HepG2 (cell line): ENCODE measurements around the gene THADA. TPM values are rescaled to one million over a fixed set of nuclear protein-coding genes. Genes with fewer than 3 reads are reported as not detected.
A peak's percentile ranks its signal among the peaks of the same experiment; 100 is the strongest.

ENCODE experiments used
- ASH2L ChIP-seq: fragments of 300-600, 200-600 bp; sonication (generic); IDR thresholded peaks from 2 replicates; pipeline ENCODE4 v1.7.0; 2017; ENCODE audit warnings: low read depth, mild to moderate bottlenecking, moderate library complexity, mixed read lengths, low read length; ENCODE audit not compliant: insufficient read length
- CEBPZ ChIP-seq: IDR thresholded peaks from 2 replicates; pipeline ENCODE4 v1.6.1; 2012; ENCODE audit warnings: low read length, improper control_type of control experiment
- GPN1 ChIP-seq: sonication (generic); formaldehyde crosslinking; IDR thresholded peaks from 2 replicates; pipeline ENCODE4 v1.5.1; 2020; ENCODE audit warnings: missing genetic modification reagents, borderline replicate concordance
- JDP2 ChIP-seq: sonication (generic); formaldehyde crosslinking; IDR thresholded peaks from 2 replicates; pipeline ENCODE4 v1.8.1; 2022; ENCODE audit warnings: missing genetic modification reagents, borderline replicate concordance
- LRRFIP1 ChIP-seq: sonication (generic); formaldehyde crosslinking; conservative IDR thresholded peaks from 2 replicates; pipeline ENCODE4 v1.4.0; 2020; ENCODE audit warnings: missing genetic modification reagents
- NFKB2 ChIP-seq: sonication (generic); formaldehyde crosslinking; IDR thresholded peaks from 2 replicates; pipeline ENCODE4 v1.4.0; 2020; ENCODE audit warnings: missing genetic modification reagents, borderline replicate concordance
- NR2F6 ChIP-seq, 2 experiments: IDR thresholded peaks; 2 replicates each; pipeline ENCODE4 v1.6.1; 2016; ENCODE audit warnings: antibody characterized with exemption in 1 of 2, mild to moderate bottlenecking in 1 of 2
- PATZ1 ChIP-seq: sonication (generic); formaldehyde crosslinking; IDR thresholded peaks from 2 replicates; pipeline ENCODE4 v1.4.0; 2020; ENCODE audit warnings: missing genetic modification reagents
- PCBP1 ChIP-seq: fragments of 200-400 bp; formaldehyde crosslinking; IDR thresholded peaks from 2 replicates; pipeline ENCODE4 v1.6.1; 2017; ENCODE audit warnings: mild to moderate bottlenecking, low read depth, low read length, borderline replicate concordance
- PREB ChIP-seq: sonication (generic); formaldehyde crosslinking; IDR thresholded peaks from 2 replicates; pipeline ENCODE4 v1.4.0; 2020; ENCODE audit warnings: missing genetic modification reagents
- RBFOX2 ChIP-seq: fragments of 200-400 bp; formaldehyde crosslinking; IDR thresholded peaks from 2 replicates; pipeline ENCODE4 v1.6.1; 2017; ENCODE audit warnings: low read depth, mild to moderate bottlenecking, low read length
- RFXANK ChIP-seq: IDR thresholded peaks from 2 replicates; pipeline ENCODE4 v1.6.1; 2016
- TP53 ChIP-seq: sonication (generic); formaldehyde crosslinking; conservative IDR thresholded peaks from 2 replicates; pipeline ENCODE4 v1.4.0; 2020; ENCODE audit warnings: missing genetic modification reagents
- ZFP36L2 ChIP-seq: sonication (generic); formaldehyde crosslinking; IDR thresholded peaks from 2 replicates; pipeline ENCODE4 v1.4.0; 2020; ENCODE audit warnings: missing genetic modification reagents
- ZKSCAN5 ChIP-seq: sonication (generic); formaldehyde crosslinking; IDR thresholded peaks from 2 replicates; pipeline ENCODE4 v1.5.1; 2020; ENCODE audit warnings: mild to moderate bottlenecking, missing genetic modification reagents
- ZNF205 ChIP-seq: IDR thresholded peaks from 2 replicates; pipeline ENCODE4 v1.6.1; 2018; ENCODE audit warnings: missing biosample characterization, missing genetic modification reagents
- ZNF224 ChIP-seq: sonication (generic); formaldehyde crosslinking; IDR thresholded peaks from 2 replicates; pipeline ENCODE4 v1.5.0; 2020; ENCODE audit warnings: mild to moderate bottlenecking, missing genetic modification reagents
- ZNF430 ChIP-seq: sonication (generic); formaldehyde crosslinking; IDR thresholded peaks from 2 replicates; pipeline ENCODE4 v1.9.0; 2021; ENCODE audit warnings: mild to moderate bottlenecking, missing genetic modification reagents
- ZSCAN20 ChIP-seq: sonication (generic); formaldehyde crosslinking; IDR thresholded peaks from 2 replicates; pipeline ENCODE4 v1.4.0; 2020; ENCODE audit warnings: missing genetic modification reagents, mild to moderate bottlenecking, borderline replicate concordance
- polyA plus RNA-seq, 8 experiments: library from polyadenylated mRNA; depleted of rRNA in 3 of 8; stranded (reverse) in 7 of 8; unstranded in 1 of 8; fragments of >200 nt; fragmentation: Illumina TruSeq in 4 of 8; extraction: Trizol in 4 of 8; gene quantifications; 2 replicates each; pipeline versions ENCODE4 v1.2.1 to v1.2.3, GENCODE V29; 2011 to 2016; ENCODE audit warnings: low read depth in 4 of 8, missing spikeins in 1 of 8, mixed read lengths in 1 of 8; ENCODE audit not compliant: insufficient read depth in 1 of 8
- total RNA-seq, 5 experiments: library from RNA; depleted of rRNA; stranded (reverse); fragments of >200 nt; fragmentation: Illumina TruSeq; extraction: Trizol; gene quantifications; 2 replicates each; pipeline ENCODE4 v1.2.3, GENCODE V29; 2016; ENCODE audit warnings: low read depth in 1 of 5

The THADA gene
- total and polyA plus RNA-seq, 2 of the 13 experiments (the other 11 are each of a cell fraction or from before 2014, with no cell fraction given), result 12.7 to 21.7 TPM

GRCh38 chr2:43595603-43596412, at the start of gene THADA (continued):
- TF ChIP-seq LRRFIP1 (CRISPR knock-in tag) (no peak), RFXANK (CRISPR knock-in tag) (peak; percentile 96), NFKB2 (CRISPR knock-in tag) (peak; percentile 83; the same call in 1 of the 2 replicates), ZNF430 (CRISPR knock-in tag) (peak; percentile 80), CEBPZ (no peak), TP53 (CRISPR knock-in tag) (no peak; the same call in 1 of the 2 replicates), PREB (CRISPR knock-in tag) (no peak; the same call in 1 of the 2 replicates), JDP2 (CRISPR knock-in tag) (no peak; the same call in 1 of the 2 replicates), PATZ1 (CRISPR knock-in tag) (no peak), ASH2L (peak; percentile 99), ZNF205 (CRISPR knock-in tag) (peak; percentile 78), ZSCAN20 (CRISPR knock-in tag) (0 out of 2 replicates have a peak, but pooled peaks have one; percentile 33), NR2F6 (IDR thresholded peaks at IDR 0.05) (peak; percentile 71), NR2F6 (CRISPR knock-in tag; IDR thresholded peaks at IDR 0.05) (peak; percentile 70), PCBP1 (0 out of 2 replicates have a peak, but pooled peaks have one; percentile 75), RBFOX2 (peak; percentile 91), ZFP36L2 (CRISPR knock-in tag) (no peak), GPN1 (CRISPR knock-in tag) (0 out of 2 replicates have a peak, but pooled peaks have one; percentile 33), ZNF224 (CRISPR knock-in tag) (peak; percentile 61; the same call in 1 of the 2 replicates), ZKSCAN5 (CRISPR knock-in tag) (peak; percentile 77; the same call in 1 of the 2 replicates)
